Left ventricle myocardium inferior (tissue), 1 donor: Measurements from ENCODE around the gene GOLT1B. TPM values are rescaled to one million over a fixed set of nuclear protein-coding genes. Genes with fewer than 3 reads are reported as not detected.

Experiments used
- DNase-seq: peaks from one replicate; pipeline ENCODE4 v3.0.0-alpha.2; 2020
- H3K27ac ChIP-seq: fragments of 200-600 bp; replicated peaks from 2 replicates; pipeline ENCODE4 v1.8.0; 2021
- H3K27me3 ChIP-seq: fragments of 200-600 bp; 2 replicates; pipeline ENCODE4 v1.8.0; 2021; ENCODE audit warnings: low read depth
- H3K36me3 ChIP-seq: fragments of 200-600 bp; 2 replicates; pipeline ENCODE4 v1.8.0; 2021
- H3K4me1 ChIP-seq: fragments of 200-600 bp; 2 replicates; pipeline ENCODE4 v1.8.0; 2021
- H3K4me3 ChIP-seq: fragments of 200-600 bp; 2 replicates; pipeline ENCODE4 v1.8.0; 2021; ENCODE audit warnings: mild to moderate bottlenecking, moderate library complexity
- H3K9me3 ChIP-seq: fragments of 200-600 bp; replicated peaks from 2 replicates; pipeline ENCODE4 v1.8.0; 2021
- CTCF ChIP-seq: fragments of 200-600 bp; IDR thresholded peaks from 2 replicates; pipeline ENCODE4 v1.8.0; 2021; ENCODE audit warnings: antibody characterized with exemption, mild to moderate bottlenecking, borderline replicate concordance
- intact Hi-C: fragments of 100-400 bp; cut with micrococcal nuclease; formaldehyde crosslinking; loops from one replicate; pipeline ENCODE4 v1.11.0; 2022
- total RNA-seq: library from RNA; stranded (reverse); fragmentation: NEBNext Ultra II Directional; extraction: Animal tissue kit (Norgen Biotek cat#: 25700); gene quantifications from one replicate; pipeline ENCODE4 v1.2.1, GENCODE V29; 2021
- donor health status: DM: no; HTN: yes; CAD: no; lungs with severe emphysema.

GOLT1B gene
- total RNA-seq, 1 donor from 2014 or later = 17.5 TPM

- intact Hi-C loops = no loop called here
- Histone ChIP-seq H3K36me3 (peaks cover 34% of the 10 kb centered on the region), H3K4me1 (no peaks in the 10 kb centered on the region), H3K9me3 (no peaks in the 10 kb centered on the region), H3K27me3 (no peaks in the 10 kb centered on the region), H3K4me3 (no peak overlapping the region), H3K27ac (no peak overlapping the region)
- TF ChIP-seq CTCF = no peak
- no peak for DNase-seq
Measured at GRCh38 chr12:21518451-21518850, 16.9 kb downstream of the GOLT1B start.

- Histone ChIP-seq H3K9me3 (peaks cover 7% of the 10 kb centered on the region), H3K27ac (no peak overlapping the region), H3K27me3 (no peaks in the 10 kb centered on the region), H3K36me3 (peaks cover 4% of the 10 kb centered on the region), H3K4me1 (no peaks in the 10 kb centered on the region), H3K4me3 (no peak overlapping the region)
- TF ChIP-seq CTCF = no peak
- DNase-seq = no peak
- intact Hi-C loops = no loop called here
Measured at GRCh38 chr12:21521541-21521940, 20.0 kb downstream of the GOLT1B start.

GRCh38 chr12:21523148-21523547, 21.6 kb downstream of the GOLT1B start:
- Histone ChIP-seq H3K4me3 (no peak overlapping the region), H3K36me3 (no peaks in the 10 kb centered on the region), H3K27ac (no peak overlapping the region), H3K4me1 (peaks cover 14% of the 10 kb centered on the region), H3K9me3 (peaks cover 7% of the 10 kb centered on the region), H3K27me3 (peaks cover 6% of the 10 kb centered on the region)
- intact Hi-C loops = no loop called here
- no peak for TF ChIP-seq CTCF
- DNase-seq = no peak

- Histone ChIP-seq H3K27ac (peak within 1 kb of the TSS; percentile 88), H3K4me3 (peak within 1 kb of the TSS; percentile 76), H3K27me3 (peaks cover 6% of the 10 kb centered on the region), H3K4me1 (peaks cover 37% of the 10 kb centered on the region), H3K9me3 (peaks cover 7% of the 10 kb centered on the region), H3K36me3 (no peaks in the 10 kb centered on the region)
- TF ChIP-seq CTCF = no peak
- intact Hi-C loops = no loop called here
- no peak for DNase-seq
Measured at GRCh38 chr12:21526053-21526452, 24.5 kb downstream of the GOLT1B start, which contains the start of gene SPX. TSS of gene SPX (plus strand) at chr12:21526296. CDS start at chr12:21526473, 177 bp downstream.

- TF ChIP-seq CTCF = no peak
- no peaks in the 10 kb centered on the region for H3K36me3 ChIP-seq
- peaks cover 37% of the 10 kb centered on the region for H3K4me1 ChIP-seq
- peaks cover 6% of the 10 kb centered on the region for H3K27me3 ChIP-seq
- no peak for DNase-seq
- peaks cover 7% of the 10 kb centered on the region for H3K9me3 ChIP-seq
- intact Hi-C loops = no loop called here
- H3K4me3 ChIP-seq = peak overlapping the region; percentile 76
- peak overlapping the region; percentile 88 for H3K27ac ChIP-seq
Measured at GRCh38 chr12:21526721-21527345, 25.2 kb downstream of the GOLT1B start.
